CD8-positive, alpha-beta memory T cell (primary cell): ENCODE data around the gene CLCN4. TPM values are rescaled to one million over a fixed set of nuclear protein-coding genes. Genes with fewer than 3 reads are reported as not detected.

Experiments used
- polyA plus RNA-seq: library from polyadenylated mRNA; unstranded; fragments of 300-500 nt; fragmentation: Illumina TruSeq; gene quantifications from one replicate; pipeline ENCODE4 v1.2.3, GENCODE V29; 2021
- total RNA-seq, 2 experiments: library from RNA; stranded (reverse); gene quantifications; one replicate each; pipeline ENCODE4 v1.2.3, GENCODE V29; 2021

Gene CLCN4
- total and polyA plus RNA-seq, 3 experiments from 2014 or later = 0.04 to 0.20 TPM; not detected in 1

Other genes starting within 250 kb of the CLCN4 start
- not detected for gene CLDN34, start 189.6 kb upstream of the CLCN4 start, total RNA-seq
- gene CLDN34, start 189.6 kb upstream of the CLCN4 start, polyA plus RNA-seq = not detected